Epithelial cell of esophagus (primary cell): ENCODE data around the gene ZNF691.

Experiments
- DNase-seq: peaks from one replicate; pipeline ENCODE4 v3.0.0; 2010; ENCODE audit warnings: low read depth
- H3K4me3 ChIP-seq: 2 replicates; pipeline ENCODE4 v1.5.1; 2011; ENCODE audit warnings: mild to moderate bottlenecking, low read length, control low read depth
- TF ChIP-seq, protein P1 (sequence below): IDR thresholded peaks from 2 replicates; pipeline ENCODE4 v1.5.1; 2011; ENCODE audit warnings: low read depth, mild to moderate bottlenecking, low read length, control low read depth, inconsistent platforms; ENCODE audit not compliant: insufficient read depth; ENCODE audit errors: missing control alignments

The ZNF691 gene

DNA sequence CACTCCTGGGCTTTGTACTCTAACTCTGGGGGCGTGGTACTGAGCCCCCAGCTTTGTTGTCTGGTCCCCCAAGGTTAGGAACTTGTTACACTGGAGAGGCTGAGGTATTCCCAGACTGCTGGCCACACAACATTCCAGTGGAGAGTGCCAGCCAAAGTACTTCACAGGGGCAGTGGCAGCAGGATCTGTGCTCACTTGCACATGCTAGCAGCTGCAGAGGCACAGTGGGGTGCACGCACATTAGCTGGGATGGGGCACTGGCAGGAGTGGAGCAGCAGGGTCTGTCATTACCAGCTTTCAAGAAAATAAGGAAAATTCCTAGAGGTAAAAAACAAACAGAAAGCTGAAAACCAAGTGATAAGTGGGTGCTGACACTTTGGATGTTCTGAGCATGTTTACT lies 31.0 kb downstream of the ZNF691 start:
- H3K4me3 ChIP-seq: no peak overlapping the region
- TF ChIP-seq, protein P1, sequence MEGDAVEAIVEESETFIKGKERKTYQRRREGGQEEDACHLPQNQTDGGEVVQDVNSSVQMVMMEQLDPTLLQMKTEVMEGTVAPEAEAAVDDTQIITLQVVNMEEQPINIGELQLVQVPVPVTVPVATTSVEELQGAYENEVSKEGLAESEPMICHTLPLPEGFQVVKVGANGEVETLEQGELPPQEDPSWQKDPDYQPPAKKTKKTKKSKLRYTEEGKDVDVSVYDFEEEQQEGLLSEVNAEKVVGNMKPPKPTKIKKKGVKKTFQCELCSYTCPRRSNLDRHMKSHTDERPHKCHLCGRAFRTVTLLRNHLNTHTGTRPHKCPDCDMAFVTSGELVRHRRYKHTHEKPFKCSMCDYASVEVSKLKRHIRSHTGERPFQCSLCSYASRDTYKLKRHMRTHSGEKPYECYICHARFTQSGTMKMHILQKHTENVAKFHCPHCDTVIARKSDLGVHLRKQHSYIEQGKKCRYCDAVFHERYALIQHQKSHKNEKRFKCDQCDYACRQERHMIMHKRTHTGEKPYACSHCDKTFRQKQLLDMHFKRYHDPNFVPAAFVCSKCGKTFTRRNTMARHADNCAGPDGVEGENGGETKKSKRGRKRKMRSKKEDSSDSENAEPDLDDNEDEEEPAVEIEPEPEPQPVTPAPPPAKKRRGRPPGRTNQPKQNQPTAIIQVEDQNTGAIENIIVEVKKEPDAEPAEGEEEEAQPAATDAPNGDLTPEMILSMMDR: no peak
- no peak for DNase-seq

DNA sequence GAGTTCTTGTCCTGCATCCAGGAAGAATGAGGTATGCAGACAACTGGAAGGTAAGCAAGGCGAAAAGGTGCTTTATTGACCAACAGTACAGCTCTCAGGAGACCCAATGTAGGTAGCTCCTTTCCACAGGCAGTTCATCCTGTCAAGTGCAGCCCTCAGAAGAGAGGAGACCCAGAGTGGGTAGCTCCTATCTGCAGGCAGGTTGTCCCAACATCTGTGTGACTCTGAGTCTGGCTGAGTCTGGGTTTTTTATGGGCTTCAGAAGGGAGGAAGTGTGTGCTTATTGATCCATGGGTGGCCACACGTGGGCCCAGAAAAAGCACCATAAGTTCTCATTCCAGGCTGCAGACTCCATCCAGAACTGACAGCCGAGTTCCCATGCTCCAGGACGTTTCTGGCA lies 34.0 kb downstream of the ZNF691 start:
- TF ChIP-seq, protein P1: no peak
- no peak overlapping the region for H3K4me3 ChIP-seq
- DNase-seq: no peak

DNA sequence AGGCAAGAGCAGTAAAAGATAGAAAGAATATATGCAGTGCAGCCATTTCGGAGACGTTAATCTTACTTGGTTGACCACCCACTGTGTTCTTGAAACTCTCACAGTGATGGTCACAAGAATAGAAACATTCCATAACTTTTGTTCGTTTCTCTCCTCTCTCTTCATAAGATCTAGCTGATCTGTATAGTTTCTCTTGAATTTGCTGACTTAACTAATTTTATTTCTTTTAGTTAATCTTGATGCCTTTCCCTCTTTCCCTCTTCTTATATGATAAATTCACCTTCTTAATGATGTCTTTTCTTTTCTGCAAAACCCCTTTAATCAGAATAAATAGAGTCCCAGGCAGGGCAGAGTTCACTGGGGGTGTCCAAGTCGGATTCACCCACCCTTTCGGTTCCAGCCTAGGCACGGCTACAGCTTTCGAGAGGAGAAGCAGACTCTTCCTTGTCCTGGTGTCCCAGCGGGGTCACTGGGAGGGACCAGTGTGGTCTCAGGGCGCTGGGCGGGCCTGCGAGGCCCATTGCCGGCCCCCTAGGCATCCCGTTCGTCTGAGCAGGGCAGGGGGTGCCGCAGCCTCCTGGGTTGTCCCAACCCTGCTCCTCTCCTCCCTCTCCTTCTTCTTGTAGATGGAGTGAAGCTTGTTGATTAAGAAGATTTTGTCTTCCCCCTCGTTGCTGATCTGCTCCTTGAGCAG lies 39.8 kb downstream of the ZNF691 start:
- H3K4me3 ChIP-seq: no peak overlapping the region
- TF ChIP-seq, protein P1: no peak
- DNase-seq: no peak

DNA sequence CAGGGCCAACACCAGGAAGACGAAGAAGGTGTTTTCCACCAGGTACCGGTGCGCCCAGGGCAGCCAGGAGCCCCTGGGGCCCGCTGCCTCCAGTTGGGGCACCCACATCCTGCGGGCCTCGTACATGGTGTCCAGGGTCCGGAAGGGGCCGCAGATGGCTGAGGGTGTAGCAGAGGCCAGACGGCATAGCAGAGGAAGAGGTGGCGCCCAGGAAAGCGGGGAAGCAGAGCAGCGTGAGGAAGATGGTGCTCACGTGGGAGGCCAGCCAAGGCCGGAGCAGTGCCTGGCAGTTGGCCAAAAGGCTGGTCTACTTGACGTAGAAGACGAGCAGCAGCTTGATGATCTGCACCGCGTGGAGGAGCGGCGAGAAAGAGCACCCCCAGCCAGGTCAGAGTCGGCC lies 40.4 kb downstream of the ZNF691 start:
- H3K4me3 ChIP-seq: no peak overlapping the region
- no peak for DNase-seq
- TF ChIP-seq, protein P1: no peak

DNA sequence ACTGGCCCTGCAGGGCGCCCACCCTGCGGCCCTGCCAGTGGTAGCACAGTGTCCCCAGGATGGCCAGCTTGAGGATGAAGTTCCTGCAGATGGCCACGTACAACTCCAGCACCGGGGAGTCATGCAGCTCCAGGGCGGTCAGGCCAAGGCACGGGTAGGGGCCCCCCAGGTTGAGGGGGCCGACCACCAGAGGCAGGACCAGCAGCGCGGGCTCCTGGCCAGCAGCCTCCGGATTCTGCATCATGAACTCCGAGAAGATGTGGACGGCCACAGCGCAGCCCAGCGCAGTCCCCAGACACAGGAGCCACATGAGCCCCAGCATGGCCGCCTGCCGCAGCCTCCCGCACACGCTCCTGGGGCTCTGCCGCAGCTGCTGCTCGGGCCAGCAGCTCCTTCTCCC lies 41.0 kb downstream of the ZNF691 start:
- no peak for DNase-seq
- TF ChIP-seq, protein P1: no peak

DNA sequence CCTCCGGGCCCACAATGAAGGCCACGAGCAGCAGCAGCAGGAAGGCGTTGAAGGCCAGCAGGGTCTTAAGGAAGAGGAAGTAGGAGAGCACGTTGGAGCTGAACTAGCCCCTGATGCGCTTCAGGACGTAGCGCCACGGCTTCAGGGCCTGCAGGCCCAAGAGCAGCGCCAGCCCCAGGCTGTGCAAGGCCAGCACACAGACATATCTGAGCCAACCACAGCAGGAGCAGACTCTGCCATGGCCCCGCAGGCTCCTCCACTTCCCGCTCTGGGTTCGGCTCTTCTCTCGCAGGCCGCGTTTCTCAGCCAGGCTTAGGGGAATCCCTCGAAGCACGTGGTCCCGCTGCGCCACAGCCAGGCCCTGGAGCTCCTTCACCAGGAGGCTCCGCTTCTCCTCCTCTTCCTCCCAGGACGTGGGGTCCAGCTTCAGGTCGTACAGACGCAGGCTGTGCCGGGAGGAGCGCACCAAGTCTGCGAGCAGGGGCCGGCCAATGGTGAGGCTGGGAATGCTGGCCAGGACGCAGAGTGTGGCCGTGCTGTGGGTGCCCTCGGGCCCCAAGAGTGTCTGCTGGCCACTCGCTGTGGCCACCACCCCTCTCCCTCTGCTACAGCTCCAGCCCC lies 41.7 kb downstream of the ZNF691 start:
- TF ChIP-seq, protein P1: no peak
- DNase-seq: no peak
- H3K4me3 ChIP-seq: no peak overlapping the region

More for the DNA sequence above, 41.0 kb downstream of the ZNF691 start:
- H3K4me3 ChIP-seq: no peak overlapping the region

DNA sequence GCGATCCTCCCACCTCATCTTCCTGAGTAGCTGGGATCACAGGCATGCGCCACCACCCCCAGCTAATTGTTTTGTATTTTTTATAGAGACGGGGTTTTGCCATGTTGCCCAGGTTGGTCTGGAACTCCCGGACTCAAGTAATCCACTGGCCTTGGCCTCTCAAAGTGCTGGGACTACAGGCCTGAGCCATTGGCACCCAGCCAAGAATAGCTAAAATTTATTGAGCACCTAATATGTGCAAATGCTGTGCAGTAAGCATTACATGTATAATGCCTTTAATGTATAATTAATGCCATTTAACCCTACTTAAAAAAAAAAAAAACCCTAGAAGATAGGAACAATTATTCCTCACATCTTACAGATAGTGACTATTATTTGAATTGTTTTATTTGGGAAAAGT lies 42.9 kb downstream of the ZNF691 start:
- no peak overlapping the region for H3K4me3 ChIP-seq
- TF ChIP-seq, protein P1: no peak
- no peak for DNase-seq
